Ascending aorta (tissue), 2 donors: ENCODE data around the gene PSKH1. TPM values are rescaled to one million over a fixed set of nuclear protein-coding genes. Genes with fewer than 3 reads are reported as not detected.

Experiments used
- DNase-seq, 2 donors: peaks; one replicate each; pipeline ENCODE4 v3.0.0-alpha.2; 2019; ENCODE audit warnings: low spot score in 2 of 2
- H3K27ac ChIP-seq, 2 donors: fragments of 200-600 bp; sonication (generic); one replicate each; pipeline ENCODE4 v1.5.1; 2016 to 2017; ENCODE audit warnings: mild to moderate bottlenecking in 1 of 2
- H3K27me3 ChIP-seq: fragments of 200-600 bp; sonication (generic); one replicate; pipeline ENCODE4 v1.5.1; 2017
- H3K36me3 ChIP-seq, 2 donors: fragments of 200-600 bp; sonication (generic); one replicate each; pipeline ENCODE4 v1.5.1; 2016
- H3K4me1 ChIP-seq, 2 donors: fragments of 200-600 bp; sonication (generic); one replicate each; pipeline ENCODE4 v1.5.1; 2016 to 2017; ENCODE audit warnings: mild to moderate bottlenecking in 1 of 2
- H3K4me3 ChIP-seq, 2 donors: fragments of 200-600 bp; sonication (generic); one replicate each; pipeline ENCODE4 v1.5.1; 2016 to 2017; ENCODE audit warnings: mild to moderate bottlenecking in 1 of 2
- H3K9me3 ChIP-seq, 2 donors: fragments of 200-600 bp; sonication (generic); one replicate each; pipeline ENCODE4 v1.5.1; 2016
- intact Hi-C: fragments of 100-400 bp; cut with DNase I; formaldehyde crosslinking; loops from one replicate; pipeline ENCODE4 v1.15.1; 2023
- total RNA-seq: library from RNA; depleted of rRNA; stranded (reverse); fragments of >200 nt; gene quantifications from one replicate; pipeline ENCODE4 v1.1.0, GENCODE V29; 2016
- TF ChIP-seq, protein P1 (sequence below), 3 experiments: fragments of 200-600 bp in 2 of 3; fragments of 450-650 bp in 1 of 3; sonication (generic) in 2 of 3; IDR thresholded peaks; one replicate each; pipeline ENCODE4 v1.5.1; 2016 to 2019; ENCODE audit warnings: antibody characterized with exemption in 3 of 3, mild to moderate bottlenecking in 1 of 3, moderate library complexity in 1 of 3

The PSKH1 gene
- total RNA-seq, 1 donor from 2014 or later = 41.0 TPM

DNA sequence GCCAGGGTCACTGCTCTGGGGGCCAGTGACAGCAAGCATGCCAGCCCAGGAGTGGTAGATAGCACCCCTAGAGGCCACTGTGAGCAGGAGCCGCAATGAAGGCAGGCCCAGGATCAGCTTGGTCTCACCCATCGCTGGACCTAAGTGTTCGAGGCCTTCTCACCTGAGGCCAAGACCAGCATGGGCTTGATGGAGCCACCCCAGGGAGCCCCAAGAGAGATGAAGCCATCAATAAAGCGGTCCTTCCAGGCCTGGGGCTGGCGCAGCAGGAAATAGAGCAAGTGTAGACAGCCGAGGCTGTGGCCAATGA is 49.1 kb downstream of the PSKH1 start:
- Histone ChIP-seq H3K9me3 (no peaks in the 10 kb centered on the region), H3K4me1 (peaks cover 6 to 16% of the 10 kb centered on the region in 2 donors), H3K4me3 (no peak overlapping the region), H3K27me3 (no peaks in the 10 kb centered on the region), H3K27ac (peak overlapping the region; percentile 81 to 86), H3K36me3 (peaks cover 39 to 63% of the 10 kb centered on the region in 2 donors)
- intact Hi-C loops = loop anchor here (5.0 to 10.0 kb wide), 2 partner anchors 125 to 1017 kb away; partner anchors contain the start of gene RRAD
- TF ChIP-seq, protein P1, sequence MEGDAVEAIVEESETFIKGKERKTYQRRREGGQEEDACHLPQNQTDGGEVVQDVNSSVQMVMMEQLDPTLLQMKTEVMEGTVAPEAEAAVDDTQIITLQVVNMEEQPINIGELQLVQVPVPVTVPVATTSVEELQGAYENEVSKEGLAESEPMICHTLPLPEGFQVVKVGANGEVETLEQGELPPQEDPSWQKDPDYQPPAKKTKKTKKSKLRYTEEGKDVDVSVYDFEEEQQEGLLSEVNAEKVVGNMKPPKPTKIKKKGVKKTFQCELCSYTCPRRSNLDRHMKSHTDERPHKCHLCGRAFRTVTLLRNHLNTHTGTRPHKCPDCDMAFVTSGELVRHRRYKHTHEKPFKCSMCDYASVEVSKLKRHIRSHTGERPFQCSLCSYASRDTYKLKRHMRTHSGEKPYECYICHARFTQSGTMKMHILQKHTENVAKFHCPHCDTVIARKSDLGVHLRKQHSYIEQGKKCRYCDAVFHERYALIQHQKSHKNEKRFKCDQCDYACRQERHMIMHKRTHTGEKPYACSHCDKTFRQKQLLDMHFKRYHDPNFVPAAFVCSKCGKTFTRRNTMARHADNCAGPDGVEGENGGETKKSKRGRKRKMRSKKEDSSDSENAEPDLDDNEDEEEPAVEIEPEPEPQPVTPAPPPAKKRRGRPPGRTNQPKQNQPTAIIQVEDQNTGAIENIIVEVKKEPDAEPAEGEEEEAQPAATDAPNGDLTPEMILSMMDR (IDR thresholded peaks at IDR 0.05) = peak; percentile 26 to 60 (median 34)
- no peak for DNase-seq

DNA sequence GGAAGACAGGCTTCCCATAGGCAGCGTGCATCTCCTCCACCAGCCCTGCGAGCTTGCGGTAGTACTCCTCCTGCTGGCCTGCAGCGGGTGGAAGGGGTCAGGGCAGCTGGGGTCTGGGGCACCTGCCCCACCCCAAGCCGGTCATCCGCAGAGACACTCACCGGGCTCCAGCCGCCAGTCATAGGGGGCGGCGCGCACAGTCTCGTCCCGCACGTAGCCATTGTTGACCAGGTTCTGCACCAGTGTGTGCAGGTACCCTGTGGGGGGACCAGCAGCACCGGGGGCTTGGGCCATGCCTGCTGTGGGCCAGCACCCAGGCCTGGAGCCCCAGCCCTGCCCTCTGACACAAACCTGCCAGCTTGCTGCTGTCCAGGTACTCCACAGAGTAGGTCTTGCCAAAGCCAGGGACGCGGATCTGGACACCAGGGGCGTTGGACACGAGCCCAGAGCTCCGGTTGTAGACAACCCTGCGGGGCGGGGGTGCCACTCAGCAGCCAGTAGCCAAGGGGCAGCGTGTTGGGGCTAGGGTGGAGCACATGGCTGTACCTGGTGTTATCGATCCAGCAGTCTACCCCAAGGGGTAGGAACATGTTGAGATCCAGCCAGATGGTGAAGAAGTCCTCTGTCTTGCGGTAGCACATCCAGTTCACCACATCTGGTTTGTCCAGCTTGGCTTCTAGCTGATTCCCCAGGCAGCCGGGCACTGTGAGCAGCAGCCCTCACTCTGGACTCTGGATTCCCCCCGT is 49.6 kb downstream of the PSKH1 start:
- H3K4me3 ChIP-seq = no peak overlapping the region
- no peaks in the 10 kb centered on the region for H3K27me3 ChIP-seq
- no peak for DNase-seq
- TF ChIP-seq, protein P1 (IDR thresholded peaks at IDR 0.05) = no peak
- intact Hi-C loops = loop anchor here (5.0 to 10.0 kb wide), 2 partner anchors 125 to 1018 kb away; partner anchors contain the start of gene RRAD
- H3K4me1 ChIP-seq = peaks cover 5 to 13% of the 10 kb centered on the region in 2 donors
- no peaks in the 10 kb centered on the region for H3K9me3 ChIP-seq
- peaks cover 45 to 68% of the 10 kb centered on the region in 2 donors for H3K36me3 ChIP-seq
- H3K27ac ChIP-seq = peak overlapping the region; percentile 81 to 86

- intact Hi-C loops = loop anchor here (5.0 to 10.0 kb wide), 2 partner anchors 126 to 1018 kb away; partner anchors contain the start of gene RRAD
- no peak for DNase-seq
- peaks cover 5 to 13% of the 10 kb centered on the region in 2 donors for H3K4me1 ChIP-seq
- H3K27ac ChIP-seq = peak overlapping the region; percentile 81 to 86
- H3K27me3 ChIP-seq = no peaks in the 10 kb centered on the region
- H3K36me3 ChIP-seq = peaks cover 50 to 73% of the 10 kb centered on the region in 2 donors
- TF ChIP-seq, protein P1 (IDR thresholded peaks at IDR 0.05) = no peak
- peak overlapping the region in 1 of 2 donors; percentile 1 for H3K4me3 ChIP-seq
- no peaks in the 10 kb centered on the region for H3K9me3 ChIP-seq
These were observed 50.2 kb downstream of the PSKH1 start for GRCh38 chr16:67943256-67943618.

DNA sequence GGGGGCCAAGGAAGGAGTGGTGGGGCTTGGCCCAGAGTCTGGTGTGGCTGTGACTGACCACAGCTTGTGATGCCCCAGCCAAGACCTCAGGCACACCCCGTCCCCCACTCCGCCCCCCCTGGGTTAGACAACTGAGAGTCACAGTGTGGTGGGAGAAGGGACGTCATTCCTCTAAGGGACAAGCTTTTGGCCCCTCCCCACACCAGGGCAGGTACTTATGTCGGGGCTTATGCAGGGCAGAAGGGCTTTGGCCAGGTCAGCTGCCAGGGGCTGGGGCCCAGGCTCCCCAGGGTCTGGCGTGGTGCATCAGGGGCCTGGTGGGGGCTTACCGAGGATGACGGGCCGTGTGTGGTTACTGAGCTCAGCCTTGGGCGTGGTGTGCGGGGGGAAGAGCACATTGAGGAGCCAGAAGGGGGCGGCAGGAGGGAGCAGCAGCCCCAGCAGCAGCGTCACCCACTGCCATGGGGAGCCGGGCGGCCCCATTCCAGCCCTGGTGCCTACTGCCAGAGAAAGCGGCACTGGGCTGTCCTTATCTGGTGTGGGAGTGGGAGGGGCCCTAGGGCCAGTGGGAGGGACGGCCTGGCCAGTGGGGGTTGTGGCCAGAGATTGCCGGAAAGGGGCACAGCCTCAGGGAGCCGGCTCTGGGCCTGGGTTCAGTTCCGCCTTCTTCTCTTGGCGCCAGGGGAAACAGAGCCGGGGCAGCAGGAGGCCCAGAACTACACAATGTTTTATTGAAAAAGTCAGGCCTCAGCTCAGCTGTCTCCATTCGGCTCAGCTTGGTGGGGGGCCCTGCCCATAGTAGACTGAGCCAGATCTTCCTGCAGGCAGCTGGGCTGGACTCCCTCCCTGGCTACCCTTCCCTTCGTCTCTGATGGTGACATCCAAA is 50.8 kb downstream of the PSKH1 start, which contains the start of gene LCAT:
Gene LCAT (minus strand): TSS at position 502 of the 886 bp plus-strand sequence. CDS start 19 bp downstream, at position 483.
- Histone ChIP-seq H3K4me1 (peaks cover 5 to 13% of the 10 kb centered on the region in 2 donors), H3K27ac (peak within 1 kb of the TSS; percentile 81 to 86), H3K36me3 (peaks cover 56 to 80% of the 10 kb centered on the region in 2 donors), H3K27me3 (no peaks in the 10 kb centered on the region), H3K9me3 (no peaks in the 10 kb centered on the region), H3K4me3 (peak within 1 kb of the TSS in 1 of 2 donors; percentile 1)
- TF ChIP-seq, protein P1 (IDR thresholded peaks at IDR 0.05) = no peak
- intact Hi-C loops = loop anchor here (5.0 to 10.0 kb wide), 2 partner anchors 127 to 1019 kb away; partner anchors contain the start of gene RRAD
- DNase-seq = peak; percentile 31 to 92

DNA sequence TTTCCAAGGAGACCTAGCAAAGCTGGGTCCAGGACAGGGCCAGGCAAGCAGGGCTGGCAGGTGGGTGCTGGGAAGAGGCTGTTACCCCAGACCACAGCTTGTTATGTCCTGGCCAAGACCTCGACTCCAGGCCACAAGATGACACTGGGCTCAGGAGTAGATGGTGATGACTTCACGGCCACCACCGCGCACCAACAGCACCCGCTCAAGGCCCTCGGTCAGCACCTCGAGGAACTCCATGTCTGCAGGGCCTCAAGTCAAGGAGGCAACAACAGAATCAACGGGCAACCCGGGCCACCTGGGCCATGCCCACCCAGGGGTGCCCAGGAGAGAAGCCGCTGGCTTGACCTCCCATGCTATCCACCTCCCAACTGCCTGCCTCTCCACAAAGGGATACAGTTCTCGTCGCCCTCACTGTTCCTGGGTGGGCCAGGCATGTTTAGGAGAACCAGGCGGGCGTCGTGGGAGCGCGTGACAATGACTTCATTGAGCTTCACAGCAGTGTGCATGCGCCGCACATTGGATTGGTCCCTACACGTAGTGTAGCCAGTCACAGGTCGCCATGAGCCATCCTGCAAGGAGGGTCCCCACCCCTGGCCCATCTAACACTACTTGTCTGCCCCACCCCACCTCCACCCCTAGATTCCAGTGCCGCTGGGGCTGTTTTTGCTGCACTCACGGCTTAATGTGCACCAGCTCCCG is 51.8 kb downstream of the PSKH1 start:
- Histone ChIP-seq H3K4me1 (peaks cover 5 to 13% of the 10 kb centered on the region in 2 donors), H3K36me3 (peaks cover 66 to 82% of the 10 kb centered on the region in 2 donors), H3K4me3 (no peak overlapping the region), H3K27me3 (no peaks in the 10 kb centered on the region), H3K27ac (peak overlapping the region; percentile 81 to 86), H3K9me3 (no peaks in the 10 kb centered on the region)
- DNase-seq = no peak
- TF ChIP-seq, protein P1 (IDR thresholded peaks at IDR 0.05) = no peak
- intact Hi-C loops = loop anchor here (5.0 to 10.0 kb wide), 2 partner anchors 128 to 1020 kb away; partner anchors contain the start of gene RRAD
